HPDE6-E6E7 (cell line): ENCODE data around the gene GPD1L.
"Not testable (repeated sequence)": the region's sequence is repeated elsewhere in the genome, so short reads cannot be mapped to it uniquely, and the experiment has no call there.

Source experiments
- DNase-seq: peaks from one replicate; pipeline ENCODE4 v3.0.0; 2011; ENCODE audit warnings: missing footprints; ENCODE audit errors: extremely low spot score

The GPD1L gene

GRCh38 chr3:32106132-32106928, at the start of gene GPD1L:
Gene GPD1L, plus strand, starts transcription at chr3:32106620. Its CDS starts 92 bp downstream, at chr3:32106712.
- DNase-seq = peak; percentile 62

- not testable (repeated sequence) for DNase-seq
These were observed 48.0 kb upstream of the GPD1L start for GRCh38 chr3:32058465-32058864.

GRCh38 chr3:32062950-32063582, 43.4 kb upstream of the GPD1L start:
- DNase-seq = no peak

GRCh38 chr3:32066686-32067085, 39.7 kb upstream of the GPD1L start:
- DNase-seq = no peak

GRCh38 chr3:32074194-32074593, 32.2 kb upstream of the GPD1L start:
- DNase-seq = not testable (repeated sequence)

- DNase-seq = no peak
These were observed 29.9 kb upstream of the GPD1L start for GRCh38 chr3:32076566-32076965.

- DNase-seq = no peak
These were observed 28.9 kb upstream of the GPD1L start for GRCh38 chr3:32077260-32078084.

GRCh38 chr3:32078085-32078634, 28.3 kb upstream of the GPD1L start:
- DNase-seq = no peak

GRCh38 chr3:32078864-32079263, 27.6 kb upstream of the GPD1L start:
- no peak for DNase-seq

- no peak for DNase-seq
These were observed 23.7 kb upstream of the GPD1L start for GRCh38 chr3:32082721-32083120.

GRCh38 chr3:32083702-32084270, 22.6 kb upstream of the GPD1L start:
- DNase-seq = no peak

GRCh38 chr3:32084870-32085269, 21.6 kb upstream of the GPD1L start:
- DNase-seq = no peak

GRCh38 chr3:32086464-32086863, 20.0 kb upstream of the GPD1L start:
- DNase-seq = no peak

GRCh38 chr3:32089476-32089875, 16.9 kb upstream of the GPD1L start:
- DNase-seq = no peak

GRCh38 chr3:32093204-32093603, 13.2 kb upstream of the GPD1L start:
- DNase-seq = no peak

- DNase-seq = no peak
These were observed 11.0 kb upstream of the GPD1L start for GRCh38 chr3:32095431-32095830.

- no peak for DNase-seq
These were observed 8.7 kb upstream of the GPD1L start for GRCh38 chr3:32097768-32098167.

- DNase-seq = no peak
These were observed 7.9 kb upstream of the GPD1L start for GRCh38 chr3:32098528-32098927.

- DNase-seq = no peak
These were observed 6.0 kb upstream of the GPD1L start for GRCh38 chr3:32100465-32100864.

- DNase-seq = no peak
These were observed 4.1 kb upstream of the GPD1L start for GRCh38 chr3:32102289-32102688.

GRCh38 chr3:32104492-32104891, 1.9 kb upstream of the GPD1L start:
- no peak for DNase-seq
